ENCODE data around the gene PRKCE. TPM values are rescaled to one million over a fixed set of nuclear protein-coding genes. Genes with fewer than 3 reads are reported as not detected.

Gene PRKCE
- total RNA-seq, 1 experiment from 2014 or later, result 14.0 TPM

DNA sequence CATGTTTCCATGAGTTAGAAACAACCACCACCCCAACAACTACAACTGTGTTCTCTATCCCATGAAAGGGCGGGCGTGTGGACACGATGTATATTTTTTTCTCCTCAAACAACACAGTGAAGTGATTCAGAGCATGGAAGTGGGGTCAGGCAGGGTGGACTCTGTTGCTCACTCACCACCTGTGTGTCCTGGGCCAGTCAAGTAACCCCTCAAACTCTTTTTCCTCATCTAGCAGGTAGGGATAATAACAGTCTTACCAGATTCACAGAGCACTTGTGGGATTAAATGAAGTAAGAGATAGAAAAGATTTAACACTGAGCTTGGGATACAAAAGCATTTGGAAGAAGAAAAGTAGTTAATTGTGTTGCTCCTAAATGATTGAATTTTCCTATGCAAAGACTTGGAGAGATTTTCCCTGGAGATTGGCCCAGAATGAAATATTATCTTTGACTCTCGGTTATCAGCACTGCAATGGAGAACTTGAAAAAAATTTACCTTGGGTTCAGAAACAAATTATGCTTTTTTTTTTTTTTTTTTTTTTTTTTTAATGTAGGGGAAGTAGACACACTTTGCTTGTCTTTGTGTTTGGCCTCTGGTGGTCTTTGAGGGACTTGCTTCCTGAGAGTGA lies 483.9 kb downstream of the PRKCE start:
- H3K4me3 ChIP-seq (ENCODE audit: low read depth in 2 of 2, low read length in 2 of 2), result no peak overlapping the region
- POLR2A ChIA-PET, result no interaction called here
- H3K4me1 ChIP-seq (ENCODE audit: control insufficient read depth, insufficient read depth, low read length), result no peaks in the 10 kb centered on the region
- H3K27ac ChIP-seq (ENCODE audit: low read length), result no peak overlapping the region
- H3K27me3 ChIP-seq (ENCODE audit: control insufficient read depth, insufficient read depth, low read length), result no peaks in the 10 kb centered on the region
- no peak for TF ChIP-seq SIN3A (IDR thresholded peaks at IDR 0.05; ENCODE audit: borderline replicate concordance, insufficient read depth, low read depth, low read length)
- no peak for TF ChIP-seq TCF7L2 (IDR thresholded peaks at IDR 0.05; ENCODE audit: low read depth, low read length)
- TF ChIP-seq CTCF (IDR thresholded peaks at IDR 0.05), result no peak
- TF ChIP-seq POLR2AphosphoS5 (IDR thresholded peaks at IDR 0.05; ENCODE audit: low read depth, low read length), result no peak
- TF ChIP-seq REST (IDR thresholded peaks at IDR 0.05; ENCODE audit: insufficient read depth in 1 of 2, low read depth in 2 of 2, low read length in 1 of 2), result no peak
- H3K36me3 ChIP-seq (ENCODE audit: control insufficient read depth, insufficient read depth, low read length), result no peaks in the 10 kb centered on the region
- ATAC-seq (no peak), DNase-seq (ENCODE audit: low read depth, low spot score) (no peak)
- no TSS peak for BruUV-seq (replicated peaks)
- no peaks in the 10 kb centered on the region for H3K9me3 ChIP-seq (ENCODE audit: control insufficient read depth, insufficient read depth, low read depth, low read length)
- CTCF ChIA-PET, result no interaction called here
- in situ Hi-C loops (cut with HindIII; ENCODE audit: low pct_unique_long_range_greater_than_20kb, low sequenced_read_pairs) (no loop called here), intact Hi-C loops (cut with micrococcal nuclease; ENCODE audit: unreplicated experiment) (no loop called here)

GRCh38 chr2:46135958-46136357 lies 484.5 kb downstream of the PRKCE start:
- Histone ChIP-seq H3K27me3 (ENCODE audit: control insufficient read depth, insufficient read depth, low read length) (no peaks in the 10 kb centered on the region), H3K36me3 (ENCODE audit: control insufficient read depth, insufficient read depth, low read length) (no peaks in the 10 kb centered on the region), H3K27ac (ENCODE audit: low read length) (no peak overlapping the region), H3K4me1 (ENCODE audit: control insufficient read depth, insufficient read depth, low read length) (no peaks in the 10 kb centered on the region), H3K9me3 (ENCODE audit: control insufficient read depth, insufficient read depth, low read depth, low read length) (no peaks in the 10 kb centered on the region), H3K4me3 (ENCODE audit: low read depth in 2 of 2, low read length in 2 of 2) (no peak overlapping the region)
- ATAC-seq, result no peak
- TF ChIP-seq REST (IDR thresholded peaks at IDR 0.05; ENCODE audit: insufficient read depth in 1 of 2, low read depth in 2 of 2, low read length in 1 of 2) (no peak), POLR2AphosphoS5 (IDR thresholded peaks at IDR 0.05; ENCODE audit: low read depth, low read length) (no peak), SIN3A (IDR thresholded peaks at IDR 0.05; ENCODE audit: borderline replicate concordance, insufficient read depth, low read depth, low read length) (no peak), CTCF (IDR thresholded peaks at IDR 0.05) (no peak), TCF7L2 (IDR thresholded peaks at IDR 0.05; ENCODE audit: low read depth, low read length) (no peak)
- ChIA-PET POLR2A (no interaction called here), CTCF (no interaction called here)
- intact Hi-C loops (cut with micrococcal nuclease; ENCODE audit: unreplicated experiment) (no loop called here), in situ Hi-C loops (cut with HindIII; ENCODE audit: low pct_unique_long_range_greater_than_20kb, low sequenced_read_pairs) (no loop called here)
- BruUV-seq (replicated peaks), result no TSS peak
- no peak for DNase-seq (ENCODE audit: low read depth, low spot score)
